Measurements from ENCODE around the gene RERE. TPM values are rescaled to one million over a fixed set of nuclear protein-coding genes. Genes with fewer than 3 reads are reported as not detected.

The RERE gene
- total RNA-seq, 2 donors from 2014 or later: 207 to 322 TPM

- intact Hi-C loops (cut with DNase I): no loop called here
- TF ChIP-seq POLR2AphosphoS5 (IDR thresholded peaks at IDR 0.05) (no peak), POLR2A (IDR thresholded peaks at IDR 0.05) (no peak), CTCF (IDR thresholded peaks at IDR 0.05) (no peak)
- H3K27me3 ChIP-seq (replicated peaks; ENCODE audit: insufficient read depth): no peaks in the 10 kb centered on the region
- no peak overlapping the region for H3K27ac ChIP-seq
- DNase-seq (ENCODE audit: low spot score): no peak
- no peaks in the 10 kb centered on the region for H3K36me3 ChIP-seq
- WGBS: 94% methylated on average over 5 of the region's 5 CpGs
- H3K4me3 ChIP-seq: no peak overlapping the region
- H3K4me1 ChIP-seq (replicated peaks): peaks cover 10% of the 10 kb centered on the region
- no peaks in the 10 kb centered on the region for H3K9me3 ChIP-seq
These were observed 346.0 kb downstream of the RERE start for GRCh38 chr1:8471451-8471850.

GRCh38 chr1:8468751-8469150 lies 348.7 kb downstream of the RERE start:
- intact Hi-C loops (cut with DNase I): loop anchor here (5.0 to 10.0 kb wide), 3 partner anchors 96 to 256 kb away; no protein-coding TSS in a partner anchor
- WGBS: 92% methylated on average over 4 of the region's 4 CpGs
- Histone ChIP-seq H3K36me3 (no peaks in the 10 kb centered on the region), H3K9me3 (no peaks in the 10 kb centered on the region), H3K4me3 (no peak overlapping the region), H3K27me3 (replicated peaks; ENCODE audit: insufficient read depth) (no peaks in the 10 kb centered on the region), H3K4me1 (replicated peaks) (peaks cover 20% of the 10 kb centered on the region), H3K27ac (no peak overlapping the region)
- TF ChIP-seq POLR2AphosphoS5 (IDR thresholded peaks at IDR 0.05) (no peak), CTCF (IDR thresholded peaks at IDR 0.05) (no peak), POLR2A (IDR thresholded peaks at IDR 0.05) (no peak)
- no peak for DNase-seq (ENCODE audit: low spot score)

- TF ChIP-seq POLR2AphosphoS5 (IDR thresholded peaks at IDR 0.05) (peak; percentile 10), CTCF (IDR thresholded peaks at IDR 0.05) (no peak)
- Histone ChIP-seq H3K4me3 (no peak overlapping the region), H3K36me3 (no peaks in the 10 kb centered on the region), H3K27ac (peak overlapping the region; percentile 15 to 50), H3K27me3 (replicated peaks; ENCODE audit: insufficient read depth) (no peaks in the 10 kb centered on the region), H3K9me3 (no peaks in the 10 kb centered on the region), H3K4me1 (replicated peaks) (peaks cover 32% of the 10 kb centered on the region)
- WGBS: 76% methylated on average over 3 of the region's 3 CpGs
- no peak for DNase-seq (ENCODE audit: low spot score)
- intact Hi-C loops (cut with DNase I): loop anchor here (5.0 to 10.0 kb wide), 3 partner anchors 97 to 257 kb away; no protein-coding TSS in a partner anchor
These were observed 350.1 kb downstream of the RERE start for GRCh38 chr1:8467308-8467707.

GRCh38 chr1:8465692-8466091 lies 351.7 kb downstream of the RERE start:
- no peaks in the 10 kb centered on the region for H3K27me3 ChIP-seq (replicated peaks; ENCODE audit: insufficient read depth)
- WGBS: 77% methylated on average over 13 of the region's 13 CpGs
- H3K9me3 ChIP-seq: no peaks in the 10 kb centered on the region
- intact Hi-C loops (cut with DNase I): loop anchor here (5.0 to 10.0 kb wide), 3 partner anchors 99 to 259 kb away; no protein-coding TSS in a partner anchor
- H3K36me3 ChIP-seq: no peaks in the 10 kb centered on the region
- H3K27ac ChIP-seq: peak overlapping the region; percentile 35 to 72
- DNase-seq (ENCODE audit: low spot score): no peak
- peaks cover 43% of the 10 kb centered on the region for H3K4me1 ChIP-seq (replicated peaks)
- H3K4me3 ChIP-seq: no peak overlapping the region
- TF ChIP-seq POLR2A (IDR thresholded peaks at IDR 0.05): no peak
- TF ChIP-seq CTCF (IDR thresholded peaks at IDR 0.05): no peak
- TF ChIP-seq POLR2AphosphoS5 (IDR thresholded peaks at IDR 0.05): no peak

GRCh38 chr1:8465013-8465412 lies 352.4 kb downstream of the RERE start:
- Histone ChIP-seq H3K4me1 (replicated peaks) (peaks cover 43% of the 10 kb centered on the region), H3K36me3 (no peaks in the 10 kb centered on the region), H3K9me3 (no peaks in the 10 kb centered on the region), H3K27me3 (replicated peaks; ENCODE audit: insufficient read depth) (no peaks in the 10 kb centered on the region), H3K27ac (peak overlapping the region; percentile 35 to 72), H3K4me3 (no peak overlapping the region)
- WGBS: 49% methylated on average over 5 of the region's 5 CpGs
- TF ChIP-seq POLR2A (IDR thresholded peaks at IDR 0.05) (no peak), POLR2AphosphoS5 (IDR thresholded peaks at IDR 0.05) (peak; percentile 35), CTCF (IDR thresholded peaks at IDR 0.05) (peak in 3 of 4 experiments; percentile 20 to 32 (median 26))
- intact Hi-C loops (cut with DNase I): loop anchor here (5.0 to 10.0 kb wide), 3 partner anchors 100 to 260 kb away; no protein-coding TSS in a partner anchor
- no peak for DNase-seq (ENCODE audit: low spot score)
